HFFc6 (cell line): ENCODE measurements around the gene TBXAS1. TPM values are rescaled to one million over a fixed set of nuclear protein-coding genes. Genes with fewer than 3 reads are reported as not detected.

Experiments
- DNase-seq: peaks from one replicate; pipeline ENCODE4 v3.0.0-alpha.2; 2018
- H3K27ac Mint-ChIP-seq: 2 replicates; pipeline ENCODE4 v1.8.0; 2020; ENCODE audit warnings: mild to moderate bottlenecking, mixed read lengths
- H3K27me3 Mint-ChIP-seq: 2 replicates; pipeline ENCODE4 v1.8.0; 2021; ENCODE audit warnings: mild to moderate bottlenecking, moderate library complexity, mixed read lengths; ENCODE audit not compliant: insufficient read depth
- H3K36me3 Mint-ChIP-seq: 2 replicates; pipeline ENCODE4 v1.8.0; 2021; ENCODE audit warnings: low read depth, mixed read lengths
- H3K4me1 Mint-ChIP-seq: 2 replicates; pipeline ENCODE4 v1.8.0; 2020; ENCODE audit warnings: low read depth, mixed read lengths
- H3K4me3 Mint-ChIP-seq: 2 replicates; pipeline ENCODE4 v1.8.0; 2020; ENCODE audit warnings: mild to moderate bottlenecking, moderate library complexity, mixed read lengths
- H3K9me3 Mint-ChIP-seq: 2 replicates; pipeline ENCODE4 v1.8.0; 2020; ENCODE audit warnings: mild to moderate bottlenecking, mixed read lengths
- total RNA-seq, 6 experiments: library from RNA; stranded (reverse); fragmentation: NEBNext Ultra II Directional; extraction: Animal tissue kit (Norgen Biotek cat#: 25700); gene quantifications; 2 replicates in 1 of 6; 3 replicates in 5 of 6; pipeline ENCODE4 v1.2.3, GENCODE V29; 2021
- TF ChIP-seq, protein P1 (sequence below): fragments of 200-600 bp; sonication (generic); IDR thresholded peaks from 2 replicates; pipeline ENCODE4 v1.5.0; 2021; ENCODE audit warnings: antibody characterized with exemption, mild to moderate bottlenecking

The TBXAS1 gene
- total RNA-seq, 6 experiments from 2014 or later = 0.47 to 1.8 (median 1.0) TPM

GRCh38 chr7:140047197-140047596 lies 218.1 kb downstream of the TBXAS1 start:
- Mint-ChIP-seq H3K4me1 (peaks cover 8% of the 10 kb centered on the region), H3K36me3 (no peaks in the 10 kb centered on the region; the same call in 1 of the 2 replicates), H3K4me3 (no peak overlapping the region), H3K27ac (no peak overlapping the region), H3K9me3 (no peaks in the 10 kb centered on the region), H3K27me3 (no peaks in the 10 kb centered on the region)
- no peak for DNase-seq
- TF ChIP-seq, protein P1, sequence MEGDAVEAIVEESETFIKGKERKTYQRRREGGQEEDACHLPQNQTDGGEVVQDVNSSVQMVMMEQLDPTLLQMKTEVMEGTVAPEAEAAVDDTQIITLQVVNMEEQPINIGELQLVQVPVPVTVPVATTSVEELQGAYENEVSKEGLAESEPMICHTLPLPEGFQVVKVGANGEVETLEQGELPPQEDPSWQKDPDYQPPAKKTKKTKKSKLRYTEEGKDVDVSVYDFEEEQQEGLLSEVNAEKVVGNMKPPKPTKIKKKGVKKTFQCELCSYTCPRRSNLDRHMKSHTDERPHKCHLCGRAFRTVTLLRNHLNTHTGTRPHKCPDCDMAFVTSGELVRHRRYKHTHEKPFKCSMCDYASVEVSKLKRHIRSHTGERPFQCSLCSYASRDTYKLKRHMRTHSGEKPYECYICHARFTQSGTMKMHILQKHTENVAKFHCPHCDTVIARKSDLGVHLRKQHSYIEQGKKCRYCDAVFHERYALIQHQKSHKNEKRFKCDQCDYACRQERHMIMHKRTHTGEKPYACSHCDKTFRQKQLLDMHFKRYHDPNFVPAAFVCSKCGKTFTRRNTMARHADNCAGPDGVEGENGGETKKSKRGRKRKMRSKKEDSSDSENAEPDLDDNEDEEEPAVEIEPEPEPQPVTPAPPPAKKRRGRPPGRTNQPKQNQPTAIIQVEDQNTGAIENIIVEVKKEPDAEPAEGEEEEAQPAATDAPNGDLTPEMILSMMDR = no peak

DNA sequence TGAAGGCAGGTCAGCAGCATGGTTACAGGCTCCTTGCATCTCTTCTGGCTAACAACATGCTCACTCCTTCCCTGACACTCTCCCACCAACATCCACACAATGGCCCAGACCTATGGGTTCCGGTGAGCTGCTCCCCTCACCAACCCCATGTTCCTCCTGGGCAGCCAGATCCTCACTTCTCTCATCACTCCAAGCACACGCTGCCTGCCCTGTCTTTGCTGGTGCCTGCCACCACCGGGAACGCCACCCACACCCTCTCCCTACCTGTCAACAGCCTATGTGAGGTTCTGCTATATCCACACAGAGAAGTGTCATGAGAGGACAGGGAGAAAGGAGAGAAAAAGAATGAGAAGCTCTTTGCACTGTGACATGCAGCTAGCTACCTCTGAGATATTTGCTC lies 219.1 kb downstream of the TBXAS1 start:
- no peaks in the 10 kb centered on the region for H3K27me3 Mint-ChIP-seq
- no peaks in the 10 kb centered on the region; the same call in 1 of the 2 replicates for H3K36me3 Mint-ChIP-seq
- H3K4me1 Mint-ChIP-seq = peaks cover 7% of the 10 kb centered on the region; the same call in 1 of the 2 replicates
- no peak for DNase-seq
- H3K4me3 Mint-ChIP-seq = no peak overlapping the region
- no peak overlapping the region for H3K27ac Mint-ChIP-seq
- TF ChIP-seq, protein P1 = no peak
- no peaks in the 10 kb centered on the region for H3K9me3 Mint-ChIP-seq

- Mint-ChIP-seq H3K9me3 (no peaks in the 10 kb centered on the region), H3K27me3 (no peaks in the 10 kb centered on the region), H3K4me1 (peaks cover 7% of the 10 kb centered on the region; the same call in 1 of the 2 replicates), H3K36me3 (peaks cover 5% of the 10 kb centered on the region; the same call in 1 of the 2 replicates), H3K4me3 (no peak overlapping the region), H3K27ac (no peak overlapping the region)
- TF ChIP-seq, protein P1 = no peak
- no peak for DNase-seq
These were observed 219.9 kb downstream of the TBXAS1 start for GRCh38 chr7:140048989-140049338.

DNA sequence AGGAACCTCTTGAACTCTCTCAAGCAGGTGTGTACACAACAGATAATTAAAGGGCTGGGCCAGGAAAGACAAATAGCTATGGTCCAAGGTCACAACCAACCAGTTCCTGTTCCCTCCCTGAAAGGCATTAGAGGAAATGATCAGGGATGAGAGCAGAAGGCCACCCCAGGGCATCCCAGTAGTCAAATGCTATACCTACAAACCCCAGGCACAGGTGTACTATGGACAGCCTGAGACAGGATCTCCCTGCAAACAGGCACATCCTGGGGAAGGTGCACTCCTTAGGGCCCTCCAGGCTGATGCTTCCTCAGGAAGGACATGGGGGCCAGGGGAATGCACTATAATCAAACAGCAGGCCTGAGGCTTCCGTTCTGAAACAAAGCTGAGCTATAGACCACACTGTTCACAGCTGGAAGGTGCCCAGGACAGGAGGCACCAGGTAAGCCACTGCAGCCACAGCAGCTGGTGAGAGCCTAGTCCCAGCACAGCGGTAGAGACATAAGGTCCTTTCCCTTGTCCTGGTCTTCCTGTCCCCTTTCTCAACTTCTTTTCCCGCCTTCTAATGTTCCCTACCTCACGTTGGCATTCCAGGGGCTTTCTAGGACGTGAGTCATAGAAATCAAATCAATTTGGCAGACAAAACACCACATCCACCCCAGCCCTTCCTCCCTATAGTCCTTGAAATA lies 220.4 kb downstream of the TBXAS1 start:
- H3K27ac Mint-ChIP-seq = no peak overlapping the region
- peaks cover 7% of the 10 kb centered on the region; the same call in 1 of the 2 replicates for H3K4me1 Mint-ChIP-seq
- TF ChIP-seq, protein P1 = no peak
- H3K4me3 Mint-ChIP-seq = no peak overlapping the region
- no peaks in the 10 kb centered on the region for H3K9me3 Mint-ChIP-seq
- H3K36me3 Mint-ChIP-seq = peaks cover 10% of the 10 kb centered on the region; the same call in 1 of the 2 replicates
- no peaks in the 10 kb centered on the region for H3K27me3 Mint-ChIP-seq
- no peak for DNase-seq

DNA sequence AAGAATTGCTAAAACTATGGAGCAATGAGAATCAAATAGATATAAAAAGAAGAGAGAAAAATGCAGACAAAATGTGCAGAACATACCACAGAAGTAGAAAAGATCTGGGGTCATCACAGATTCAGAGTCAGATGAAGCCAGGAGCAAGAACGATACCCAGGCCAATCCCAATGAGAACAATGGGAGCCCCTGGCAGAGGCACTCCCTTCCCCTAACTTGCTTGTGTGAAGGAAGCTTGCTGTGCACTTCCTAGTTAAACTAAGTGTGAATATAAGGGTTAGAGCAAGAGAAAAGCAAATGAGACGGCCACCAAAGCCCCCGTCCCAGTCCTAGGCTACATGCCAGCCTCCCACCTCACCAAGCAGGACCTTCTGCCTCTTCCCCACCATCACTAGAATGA lies 221.0 kb downstream of the TBXAS1 start:
- TF ChIP-seq, protein P1 = no peak
- peaks cover 7% of the 10 kb centered on the region; the same call in 1 of the 2 replicates for H3K4me1 Mint-ChIP-seq
- peaks cover 10% of the 10 kb centered on the region; the same call in 1 of the 2 replicates for H3K36me3 Mint-ChIP-seq
- H3K27ac Mint-ChIP-seq = no peak overlapping the region
- H3K4me3 Mint-ChIP-seq = no peak overlapping the region
- no peaks in the 10 kb centered on the region for H3K27me3 Mint-ChIP-seq
- no peak for DNase-seq
- no peaks in the 10 kb centered on the region for H3K9me3 Mint-ChIP-seq
